Eye (tissue), 1 donor: ENCODE measurements around the gene OR10G7.

ENCODE experiments used
- DNase-seq: peaks from one replicate; pipeline ENCODE4 v3.0.0-alpha.2; 2015

OR10G7 gene, protein sequence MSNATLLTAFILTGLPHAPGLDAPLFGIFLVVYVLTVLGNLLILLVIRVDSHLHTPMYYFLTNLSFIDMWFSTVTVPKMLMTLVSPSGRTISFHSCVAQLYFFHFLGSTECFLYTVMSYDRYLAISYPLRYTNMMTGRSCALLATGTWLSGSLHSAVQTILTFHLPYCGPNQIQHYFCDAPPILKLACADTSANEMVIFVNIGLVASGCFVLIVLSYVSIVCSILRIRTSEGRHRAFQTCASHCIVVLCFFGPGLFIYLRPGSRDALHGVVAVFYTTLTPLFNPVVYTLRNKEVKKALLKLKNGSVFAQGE

DNA sequence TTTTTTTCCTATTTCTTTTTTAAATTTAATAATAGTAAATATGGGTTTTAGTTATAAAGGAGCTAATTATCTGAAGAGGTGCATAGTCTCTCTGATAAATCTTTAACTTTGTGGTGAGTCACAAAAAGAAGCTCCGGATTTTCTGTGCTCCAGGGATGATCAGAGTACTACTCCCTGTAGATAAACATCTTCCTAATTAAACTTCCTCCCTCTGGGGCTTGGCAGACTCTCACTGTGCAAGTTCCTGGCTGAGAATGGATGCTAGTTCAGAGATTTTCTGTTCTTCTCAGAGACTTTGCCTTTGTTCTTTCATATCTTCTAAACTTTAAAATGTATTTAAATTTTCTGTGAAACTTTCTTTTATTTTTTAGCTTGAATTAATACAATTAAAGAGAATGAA is at the start of gene OR10G7:
TSS of gene OR10G7 (minus strand) at position 72 of the 400 bp plus-strand sequence. CDS start 2,324 bp downstream, outside the sequence.
- no peak for DNase-seq

DNA sequence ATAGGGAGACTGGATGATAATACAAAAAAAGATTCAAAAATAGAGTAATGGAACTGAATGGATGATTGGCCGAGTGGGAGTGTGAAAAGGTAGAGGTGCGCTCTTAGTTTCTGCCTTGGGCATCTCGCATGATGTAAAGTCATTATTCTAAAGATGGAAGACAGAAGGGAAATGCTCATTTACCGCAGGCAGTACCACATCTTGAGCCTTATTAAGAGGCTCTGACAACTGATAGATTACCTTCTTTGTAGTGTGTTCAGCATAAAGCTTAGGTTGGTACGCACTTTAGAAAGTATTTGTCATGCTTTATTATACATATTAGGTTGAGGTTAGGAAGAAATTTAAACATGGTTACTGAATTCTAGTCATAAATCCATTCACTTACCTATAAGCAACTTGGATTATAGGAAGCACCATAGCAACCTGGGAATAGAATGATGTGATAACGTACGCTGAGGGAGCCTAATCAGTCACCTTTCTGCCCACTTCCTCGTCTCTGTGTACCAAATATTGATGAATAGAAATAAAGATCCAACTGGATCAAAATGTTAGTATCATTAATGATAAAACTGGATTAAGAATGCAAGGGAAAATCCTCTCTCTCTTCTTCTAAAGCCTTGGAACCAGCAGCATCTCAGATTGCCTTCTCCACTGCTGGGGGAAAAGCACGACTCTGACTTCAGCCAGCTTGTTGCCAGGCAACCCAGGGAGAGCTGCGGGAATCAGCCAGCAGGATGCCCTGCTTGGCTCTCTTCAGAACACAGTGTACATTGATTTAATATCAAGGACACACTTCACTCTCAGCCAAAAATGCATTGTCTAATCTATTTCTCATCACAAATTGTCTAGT is 45.1 kb upstream of the OR10G7 start:
- peak; percentile 81 for DNase-seq

DNA sequence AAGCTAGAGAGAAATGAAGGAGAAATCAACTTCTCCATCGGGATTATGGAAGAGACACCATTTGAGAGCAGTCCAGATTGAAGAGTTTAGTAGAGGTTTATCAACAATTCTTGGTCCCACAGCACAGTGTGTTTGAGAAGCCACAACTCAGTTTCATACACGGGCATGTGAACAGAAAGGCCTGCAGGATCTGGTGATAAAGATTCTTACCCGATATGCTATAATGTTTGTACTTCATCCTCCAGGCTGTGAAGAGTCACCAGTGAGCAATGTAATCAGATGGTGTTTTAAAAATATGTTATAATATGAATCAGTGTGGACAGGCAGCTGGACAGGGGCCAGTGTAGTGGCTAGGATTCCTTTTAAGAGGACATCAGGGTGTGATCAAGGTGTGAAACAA is 44.5 kb upstream of the OR10G7 start:
- DNase-seq: no peak

DNA sequence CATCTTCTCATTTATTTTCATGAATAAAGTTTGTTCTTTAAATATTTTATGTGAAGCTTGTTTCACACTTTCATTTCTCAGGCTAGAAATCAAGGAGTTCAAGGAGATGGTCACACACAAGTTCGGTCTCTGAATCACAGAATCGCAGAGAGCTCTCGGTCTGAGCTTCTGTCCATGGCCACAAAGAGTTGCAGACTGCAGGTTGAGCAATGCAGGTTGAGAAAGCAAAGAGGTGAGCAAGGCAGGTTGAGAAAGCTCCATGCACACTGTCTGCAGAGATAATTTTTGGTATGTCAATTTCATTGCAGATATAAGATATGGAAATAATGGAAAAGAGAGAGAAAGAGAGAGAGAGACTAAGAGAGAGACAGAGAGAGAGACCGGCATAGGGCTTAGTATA is 41.2 kb upstream of the OR10G7 start:
- no peak for DNase-seq

DNA sequence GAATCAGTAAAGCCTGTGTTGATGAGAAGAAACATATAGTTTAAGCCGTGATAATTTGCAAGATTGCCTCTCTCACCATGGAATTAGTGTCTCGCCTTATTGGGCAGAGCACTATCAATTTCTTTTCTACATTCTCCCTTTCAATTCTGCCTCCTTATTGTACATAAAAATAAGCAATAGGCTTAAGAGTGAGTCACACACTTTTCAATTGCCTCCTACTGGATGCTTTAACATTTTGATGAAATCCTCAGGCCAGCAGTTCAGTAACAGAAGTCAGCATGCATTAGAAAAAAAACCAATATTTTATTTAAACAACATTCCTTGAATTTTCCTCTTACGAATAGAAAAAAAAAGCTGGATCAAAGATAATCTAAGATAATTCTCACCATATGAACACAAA is 40.4 kb upstream of the OR10G7 start:
- no peak for DNase-seq

DNA sequence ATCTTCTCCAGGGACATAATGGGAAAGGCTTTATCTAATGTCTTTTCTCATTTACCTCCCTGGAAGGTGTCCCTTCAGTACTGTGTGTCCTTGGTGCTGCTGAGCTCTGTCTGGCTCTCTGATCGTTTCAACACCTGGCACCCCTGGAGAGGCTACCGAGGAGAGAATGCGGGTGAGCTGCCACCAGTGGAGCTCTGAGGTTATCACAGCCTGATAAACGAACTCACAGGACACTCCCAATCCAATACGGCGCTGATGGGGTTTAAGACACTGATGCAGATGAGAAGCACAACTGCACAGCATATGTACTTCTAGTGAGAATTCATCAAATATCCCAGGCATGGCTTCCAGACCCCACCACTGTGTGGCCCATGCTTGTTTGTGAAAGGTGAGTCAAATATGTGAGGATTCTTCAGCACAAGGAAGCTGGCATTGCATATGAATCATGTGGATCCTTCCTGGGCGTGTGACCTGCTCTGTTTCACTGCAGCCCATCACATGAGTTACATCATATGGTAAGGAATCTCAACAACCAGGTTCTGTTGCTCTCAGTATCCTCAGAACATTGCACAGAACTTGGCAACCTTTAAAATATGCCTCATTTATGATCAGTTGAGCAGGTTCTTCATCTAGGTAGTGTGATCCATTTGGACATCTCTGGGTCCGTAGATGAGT is 39.3 kb upstream of the OR10G7 start:
- no peak for DNase-seq

DNA sequence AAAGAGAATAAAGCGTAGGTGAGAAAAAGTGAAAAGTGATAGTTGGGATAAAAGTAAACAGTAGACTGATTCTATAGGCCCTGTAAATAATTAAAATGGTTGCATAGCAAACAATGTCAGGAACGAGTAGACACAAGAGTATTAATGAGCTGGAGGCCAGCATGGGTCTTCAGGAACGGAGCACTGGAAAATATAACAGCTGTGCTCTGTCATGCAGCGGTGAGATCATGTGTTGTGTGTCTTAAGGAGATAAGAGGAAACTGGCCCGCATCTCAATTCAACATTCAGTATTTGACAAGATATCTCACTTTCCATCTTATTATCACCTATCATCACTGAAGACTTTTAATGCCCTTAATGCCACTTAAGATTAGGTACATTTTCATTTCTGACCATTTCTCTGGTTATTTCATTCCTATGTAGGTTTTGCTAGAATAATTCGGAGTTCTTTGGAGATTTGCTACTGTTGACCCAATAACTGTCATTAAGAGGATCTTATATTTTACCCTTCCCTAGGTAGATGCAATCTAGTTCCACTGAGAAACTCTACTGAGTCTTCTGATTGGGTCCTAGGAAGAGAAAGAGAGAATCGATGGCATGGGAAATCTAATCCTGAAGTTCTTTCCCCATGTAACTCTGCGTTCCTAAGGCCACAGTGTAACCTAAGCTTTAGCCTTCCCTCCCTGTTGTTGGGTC is 38.7 kb upstream of the OR10G7 start:
- no peak for DNase-seq

DNA sequence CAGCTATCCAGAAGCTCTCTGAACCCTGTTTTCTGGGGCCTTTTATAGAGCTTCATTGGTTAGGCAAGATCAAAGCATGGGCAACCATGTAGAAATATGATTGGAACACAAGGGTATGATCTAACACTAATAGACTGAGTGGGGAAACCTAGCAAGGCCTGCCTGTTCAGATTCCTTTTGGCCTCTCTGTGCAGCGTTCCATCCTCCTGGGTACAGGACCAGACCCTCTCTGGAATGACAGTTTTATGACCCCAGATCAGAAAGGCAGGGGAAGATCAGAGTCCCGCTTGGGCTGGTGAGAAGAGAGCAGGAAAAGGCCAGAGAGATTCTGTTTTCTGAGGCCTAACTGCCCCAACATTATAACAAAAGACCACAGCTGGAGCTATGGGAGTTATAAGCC is 37.5 kb upstream of the OR10G7 start:
- DNase-seq: no peak

DNA sequence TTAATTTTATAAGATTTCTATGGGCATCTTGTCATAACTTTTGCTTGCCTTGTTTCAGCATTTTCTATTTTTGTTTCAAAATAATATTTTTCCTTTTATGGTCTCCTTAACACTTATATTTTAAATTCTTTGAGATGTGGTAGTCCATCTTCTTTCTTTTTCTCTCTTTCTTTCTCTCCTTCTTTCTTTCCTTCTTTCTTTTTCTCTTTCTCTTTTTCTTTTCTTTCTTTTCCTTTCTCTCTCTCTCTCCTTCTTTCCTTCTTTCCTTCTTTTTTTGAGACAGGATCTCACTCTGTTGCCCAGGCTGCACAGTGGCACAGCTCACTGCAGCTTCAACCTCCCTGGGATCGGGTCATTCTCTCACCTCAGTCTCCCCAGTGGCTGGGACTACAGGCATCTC is 36.1 kb upstream of the OR10G7 start:
- DNase-seq: no peak

DNA sequence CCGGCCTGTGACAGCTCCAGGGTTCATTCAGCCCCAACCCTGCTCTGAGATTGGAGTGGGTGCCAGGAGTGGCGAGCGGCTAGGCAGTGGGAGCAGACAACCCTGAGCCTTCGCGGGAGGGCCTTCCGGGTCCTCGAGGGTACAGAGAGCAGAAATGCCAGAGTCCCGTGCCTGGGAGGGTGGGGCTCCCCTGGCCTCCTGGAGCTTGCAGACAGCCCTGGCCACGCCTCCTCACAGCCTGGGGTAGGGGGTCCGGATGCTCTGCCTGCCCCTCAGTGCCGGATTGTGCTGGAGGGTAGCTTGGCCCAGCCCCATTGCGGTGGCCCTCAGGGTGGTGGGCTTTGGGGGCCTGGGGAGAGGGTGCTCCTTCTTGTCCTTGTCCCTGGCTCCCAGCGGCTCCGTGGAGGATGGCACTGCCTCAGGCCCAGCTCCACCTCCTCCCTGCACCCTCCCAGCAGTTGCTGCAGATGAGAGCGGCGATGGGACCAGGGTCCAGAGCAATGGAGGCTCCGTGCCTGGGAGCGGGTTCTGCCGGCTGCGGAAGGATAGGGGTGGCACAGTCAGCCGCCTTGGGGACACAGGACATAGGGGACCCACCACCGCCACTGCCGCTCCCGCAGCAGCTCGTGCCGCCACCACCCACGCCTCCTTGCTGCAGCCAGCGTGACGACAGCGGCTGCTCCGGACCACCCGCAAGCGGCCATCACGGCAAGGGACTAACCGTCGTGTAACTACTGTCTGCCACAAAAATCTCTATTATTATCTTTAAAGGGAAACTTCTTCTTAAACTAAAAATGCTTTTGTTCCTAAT is 34.9 kb upstream of the OR10G7 start:
- peak; percentile 82 for DNase-seq

DNA sequence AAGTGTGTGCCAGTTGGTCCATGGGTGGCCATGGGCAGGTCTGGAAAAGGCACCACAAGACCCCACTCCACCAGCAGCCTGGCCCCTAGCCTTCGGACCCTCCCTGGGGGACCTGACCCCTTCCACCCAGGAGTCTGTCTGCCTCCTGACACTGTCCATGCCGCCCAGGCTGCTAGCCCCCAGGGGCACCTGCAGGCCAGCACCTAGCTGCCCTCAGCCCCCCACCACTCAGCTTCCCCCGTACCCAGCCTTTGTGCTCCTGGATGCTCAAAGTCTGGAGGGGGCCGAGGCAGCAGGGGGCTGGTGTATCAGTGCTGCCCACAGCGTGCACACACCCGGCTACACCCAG is 34.3 kb upstream of the OR10G7 start:
- no peak for DNase-seq

DNA sequence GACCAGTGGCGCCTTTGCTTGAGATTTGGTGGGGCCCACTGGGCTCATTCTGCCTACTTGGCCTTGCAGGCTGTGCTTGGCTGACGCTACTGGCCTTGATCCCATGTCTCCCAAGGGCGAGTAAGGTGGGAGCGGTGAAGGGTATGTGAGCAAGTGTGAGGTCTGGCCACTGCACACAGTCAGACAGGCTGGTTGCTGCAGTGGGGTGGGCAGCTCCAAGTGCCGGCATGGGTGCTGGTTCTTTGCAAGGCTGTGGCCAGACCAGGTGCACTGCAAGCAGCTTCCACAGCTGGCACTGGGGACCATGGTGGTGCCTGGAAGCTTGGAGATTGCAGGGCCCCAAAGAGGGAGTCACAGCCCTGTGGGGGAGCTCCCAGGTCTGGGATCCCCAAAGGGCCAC is 33.4 kb upstream of the OR10G7 start:
- no peak for DNase-seq

DNA sequence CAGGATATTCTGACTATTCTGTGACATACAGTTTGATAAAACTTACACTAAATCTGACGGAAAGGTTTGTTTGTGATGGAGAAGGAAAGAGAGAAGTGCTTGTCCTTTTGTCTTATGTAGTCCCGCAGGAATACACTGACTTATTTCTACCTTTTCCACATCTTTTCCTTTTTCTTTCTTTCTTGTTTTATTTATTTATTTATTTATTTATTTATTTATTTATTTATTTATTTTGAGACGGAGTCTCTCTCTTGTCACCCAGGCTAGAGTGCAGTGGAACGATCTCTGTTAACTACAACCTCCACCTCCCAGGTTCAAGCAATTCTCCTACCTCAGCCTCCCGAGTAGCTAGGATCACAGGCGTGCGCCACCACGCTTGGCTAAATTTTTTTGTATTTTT is 31.0 kb upstream of the OR10G7 start:
- no peak for DNase-seq

DNA sequence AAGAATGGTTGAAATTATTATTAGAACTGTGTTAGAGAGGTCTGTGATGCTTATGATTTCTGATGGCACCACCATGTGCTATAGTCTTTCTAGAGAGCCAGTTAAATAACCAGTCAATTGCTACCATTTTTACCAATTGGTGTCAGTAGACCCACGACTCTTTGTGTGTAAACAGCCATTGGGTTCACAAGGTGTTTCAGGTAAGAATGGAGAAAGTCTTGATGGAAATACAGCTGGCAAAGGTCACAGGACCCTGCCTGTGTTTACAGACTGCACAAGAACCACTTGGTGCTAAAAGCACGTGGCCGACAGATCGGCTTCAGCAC is 30.5 kb upstream of the OR10G7 start:
- DNase-seq: no peak

DNA sequence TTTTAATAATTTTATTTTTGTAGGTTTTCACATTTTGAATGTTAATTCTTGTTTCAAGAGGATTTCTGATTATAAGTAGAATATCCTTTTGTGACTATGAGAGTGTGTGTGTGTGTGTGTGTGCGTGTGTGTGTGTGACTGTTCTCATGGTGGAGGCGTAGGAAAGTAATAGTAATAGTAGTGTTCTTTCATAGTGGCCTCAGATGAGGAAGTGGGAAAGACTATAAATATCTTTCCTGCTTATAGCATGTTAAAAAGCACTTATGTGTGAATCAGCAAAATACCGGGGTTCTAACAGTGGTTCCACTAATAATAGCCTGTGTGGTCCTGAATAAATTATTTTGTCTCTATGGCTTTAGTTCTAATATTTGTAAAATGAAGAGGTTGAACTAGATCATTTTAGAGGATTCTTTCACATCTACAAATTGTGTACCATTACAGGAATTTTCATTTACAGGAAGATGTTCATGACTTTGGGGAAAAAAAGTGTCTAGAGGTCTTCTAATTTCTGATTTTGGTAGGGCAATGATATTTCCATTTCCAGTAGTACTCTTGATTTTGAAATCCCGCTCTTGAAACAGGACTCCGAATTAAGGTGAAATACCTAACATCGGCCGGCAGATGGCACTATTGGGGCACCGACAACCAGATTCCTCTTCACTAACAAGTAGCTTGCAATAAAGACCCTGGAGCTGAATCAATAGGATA is 29.9 kb upstream of the OR10G7 start:
- DNase-seq: peak; percentile 92

DNA sequence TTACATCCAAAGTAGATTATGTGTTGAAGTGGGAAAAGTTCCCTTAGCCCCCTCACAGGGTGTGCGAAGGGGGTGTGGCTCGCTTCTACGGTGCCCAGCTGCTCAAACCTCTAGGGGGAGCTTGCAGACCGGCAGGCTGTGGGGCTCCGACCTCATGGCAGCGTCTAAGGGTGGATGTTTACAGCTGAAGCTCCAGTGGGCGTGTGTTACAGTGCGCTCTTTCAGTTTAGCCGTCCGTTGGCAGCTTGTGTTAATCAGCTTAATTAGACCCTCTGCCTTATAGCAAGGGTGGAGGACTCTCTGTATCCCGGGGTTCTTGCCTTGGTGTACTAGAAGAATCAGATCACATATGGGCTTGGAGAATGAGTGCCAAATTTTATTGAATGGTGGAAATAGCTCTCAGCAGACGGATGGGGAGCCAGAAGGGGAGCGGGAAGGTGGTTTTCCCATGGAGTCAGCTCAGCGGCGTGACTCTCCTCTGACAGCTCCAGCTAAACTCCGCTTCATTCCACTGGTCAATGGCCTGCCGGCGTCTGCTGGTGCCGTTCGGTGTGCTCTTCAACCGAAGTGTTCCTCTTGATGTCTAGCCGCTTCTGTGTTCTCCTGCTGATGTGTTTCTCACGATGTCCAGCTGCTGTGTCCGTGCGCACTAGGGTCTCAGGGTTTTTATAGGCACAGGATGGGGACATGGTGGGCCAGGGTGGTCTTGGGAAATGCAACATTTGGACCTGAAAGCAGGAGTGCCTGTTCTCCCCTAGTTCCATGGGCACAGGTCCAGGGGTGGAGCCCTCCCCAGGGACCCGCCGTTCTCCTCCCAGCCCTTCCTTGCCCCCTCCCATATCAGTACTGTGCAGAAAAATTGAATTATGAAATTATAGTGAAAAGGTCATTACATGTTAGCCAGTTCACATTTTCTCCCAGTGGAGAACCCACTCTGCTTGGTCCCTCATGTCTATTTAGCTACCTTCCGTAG is 28.6 kb upstream of the OR10G7 start:
- peak; percentile 75 for DNase-seq

DNA sequence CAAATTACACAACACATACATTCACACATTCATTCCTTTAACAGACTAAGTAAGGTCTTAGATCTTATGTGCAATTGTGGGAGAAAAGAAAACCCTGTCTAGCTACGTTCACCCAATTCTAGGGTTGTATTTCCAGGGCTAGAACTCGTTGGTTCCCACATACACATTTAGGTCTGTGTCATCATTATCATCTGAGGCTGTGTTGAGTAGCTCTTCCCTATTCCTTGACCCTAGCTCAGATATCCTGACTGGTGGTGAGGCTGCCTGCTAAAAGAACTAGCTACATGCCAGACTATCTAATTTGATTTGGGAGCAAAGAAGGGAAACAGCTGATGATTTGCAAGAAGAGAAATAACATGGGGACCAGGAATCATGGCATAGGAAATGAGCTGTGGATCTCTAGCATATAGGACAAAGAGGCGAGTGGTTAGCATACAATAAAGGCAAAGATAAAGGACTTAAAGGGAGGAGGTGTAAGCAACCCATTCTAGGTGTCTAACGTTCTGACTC is 27.5 kb upstream of the OR10G7 start:
- DNase-seq: no peak

DNA sequence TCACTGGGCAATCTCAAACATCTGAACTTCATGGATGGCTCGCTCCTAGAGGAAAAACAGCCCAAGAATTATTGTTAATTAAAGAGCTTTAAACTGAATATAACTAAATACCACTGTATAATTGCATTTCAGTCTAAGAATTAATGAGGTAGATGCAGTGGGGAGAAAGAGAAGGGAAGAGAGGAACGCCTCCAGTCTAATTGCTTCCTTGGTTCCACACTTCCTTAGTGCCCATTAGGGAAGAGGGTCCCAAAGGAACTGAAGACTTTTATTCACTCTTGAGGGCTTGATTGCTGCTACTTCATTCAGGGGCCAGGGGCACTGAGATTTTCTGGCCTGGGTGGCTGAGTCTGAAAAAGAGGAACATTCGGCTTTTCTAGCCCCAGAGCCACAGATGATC is 11.8 kb upstream of the OR10G7 start:
- DNase-seq: no peak

DNA sequence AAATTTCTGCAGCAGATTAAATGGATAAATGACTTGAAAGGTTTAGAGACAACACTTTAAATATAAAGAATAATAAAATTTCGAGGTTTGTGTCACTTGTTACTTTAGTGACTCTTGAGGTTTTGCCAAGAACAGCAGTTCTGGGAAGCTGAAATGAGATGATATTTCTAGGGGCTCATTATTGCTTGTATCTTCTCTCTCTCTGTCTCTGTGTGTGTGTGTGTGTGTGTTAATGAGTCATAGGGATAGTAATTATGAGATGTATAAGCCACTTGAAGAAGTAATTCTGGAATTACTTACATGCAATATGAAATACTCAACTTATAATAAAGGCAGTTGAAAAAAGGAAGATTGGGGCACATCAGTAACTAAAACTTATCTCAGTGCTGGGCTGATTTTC is 9.6 kb upstream of the OR10G7 start:
- no peak for DNase-seq

DNA sequence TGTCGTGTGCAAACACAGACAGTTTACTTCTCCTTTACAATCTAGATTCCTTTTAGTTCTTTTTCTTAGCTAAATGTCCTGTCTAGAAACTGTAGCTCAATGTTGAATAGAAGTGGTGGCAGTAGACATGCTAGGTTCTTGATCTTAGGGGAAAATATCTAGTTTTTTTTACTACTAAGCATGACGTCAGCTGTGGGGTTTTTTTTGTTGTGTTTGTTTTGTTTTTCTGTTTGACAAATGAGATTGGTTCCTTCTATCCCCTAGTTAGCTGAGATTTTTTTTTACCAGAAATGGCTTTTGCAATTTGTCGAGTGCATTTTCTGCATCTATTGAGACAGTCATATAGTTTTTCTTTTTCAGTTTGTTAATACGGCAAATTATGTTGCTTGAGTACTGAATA is 2.3 kb upstream of the OR10G7 start:
- no peak for DNase-seq
